ENCODE results near the gene TNFRSF14. TPM values are rescaled to one million over a fixed set of nuclear protein-coding genes. Genes with fewer than 3 reads are reported as not detected.

Gene TNFRSF14
- polyA plus RNA-seq, 1 experiment: 19.3 TPM

- no peak for TF ChIP-seq CTCF (IDR thresholded peaks at IDR 0.05; ENCODE audit: insufficient read depth, low read depth, low read length)
- POLR2A ChIA-PET: no interaction called here
- H3K36me3 ChIP-seq (ENCODE audit: control insufficient read depth, insufficient read depth, low read length): no peaks in the 10 kb centered on the region
- CTCF ChIA-PET: interaction anchor here (0.6 kb wide), 1 partner anchor 152 kb away, joined by 3 read pairs; no protein-coding TSS in a partner anchor
- no peak overlapping the region for H3K4me3 ChIP-seq (ENCODE audit: low read depth, low read length)
- no peak for DNase-seq (ENCODE audit: low read depth)
- no peaks in the 10 kb centered on the region for H3K27me3 ChIP-seq (ENCODE audit: control insufficient read depth, insufficient read depth, low read length)
These were observed 41.5 kb downstream of the TNFRSF14 start for GRCh38 chr1:2597441-2598328.

DNA sequence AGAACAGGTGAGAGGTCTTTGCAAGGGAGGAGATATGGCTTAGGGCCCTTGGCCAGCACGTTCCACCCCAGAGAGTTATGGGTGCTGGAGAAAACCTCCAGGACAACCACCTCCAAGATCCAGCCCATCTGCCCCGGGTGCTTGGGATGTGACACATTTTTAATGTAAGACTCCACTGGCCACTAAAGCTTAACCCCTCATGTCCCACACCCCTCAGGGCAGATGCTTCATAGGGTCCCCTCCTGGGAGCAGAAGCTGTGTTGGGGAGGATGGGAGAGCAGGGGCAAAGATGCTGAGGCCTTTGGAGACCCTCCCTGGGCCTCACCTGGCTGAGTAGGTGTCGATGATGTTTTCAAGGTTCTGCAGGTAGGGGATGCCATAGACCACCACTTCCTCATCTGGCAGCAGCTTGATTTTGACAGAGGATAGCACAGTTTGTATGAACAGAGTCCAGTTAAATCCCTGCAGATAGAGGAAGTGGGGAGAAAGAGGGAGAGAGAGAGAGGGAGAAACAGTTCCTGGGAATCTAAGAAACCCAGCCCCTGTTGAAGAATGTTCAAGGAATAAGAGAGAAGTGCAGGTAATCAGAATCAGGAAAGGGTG is 42.3 kb downstream of the TNFRSF14 start:
- CTCF ChIA-PET: no interaction called here
- Histone ChIP-seq H3K27me3 (ENCODE audit: control insufficient read depth, insufficient read depth, low read length) (no peaks in the 10 kb centered on the region), H3K4me3 (ENCODE audit: low read depth, low read length) (no peak overlapping the region), H3K36me3 (ENCODE audit: control insufficient read depth, insufficient read depth, low read length) (no peaks in the 10 kb centered on the region)
- no peak for TF ChIP-seq CTCF (IDR thresholded peaks at IDR 0.05; ENCODE audit: insufficient read depth, low read depth, low read length)
- DNase-seq (ENCODE audit: low read depth): no peak
- POLR2A ChIA-PET: no interaction called here

DNA sequence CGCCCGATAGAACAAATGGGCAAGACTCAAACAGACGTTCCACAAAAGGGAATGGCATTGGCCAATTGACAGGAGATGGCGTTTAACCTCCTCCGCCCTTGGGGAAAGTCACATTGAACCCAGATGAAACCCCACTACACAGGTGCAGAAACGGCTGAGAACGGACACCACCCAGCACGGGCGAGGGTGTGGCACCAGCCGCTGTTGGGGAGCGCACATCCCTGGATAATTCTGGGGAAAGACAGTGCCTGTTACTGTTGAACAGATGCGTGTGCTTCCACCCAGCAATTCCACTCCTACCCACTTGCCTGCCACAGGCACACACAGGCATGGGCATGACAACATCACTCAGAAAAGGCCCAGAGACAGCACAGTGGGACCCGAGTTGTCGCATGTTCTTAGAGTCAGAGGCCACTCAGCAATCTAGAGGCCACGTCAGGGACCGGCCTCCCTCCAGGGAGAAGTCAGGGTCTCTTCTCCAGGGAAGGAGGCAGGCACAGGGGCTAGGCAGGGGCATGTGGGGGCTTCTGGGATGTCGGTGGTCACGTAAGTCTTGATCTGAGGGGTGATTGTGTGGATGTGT is 45.6 kb downstream of the TNFRSF14 start:
- no peak overlapping the region for H3K4me3 ChIP-seq (ENCODE audit: low read depth, low read length)
- TF ChIP-seq CTCF (IDR thresholded peaks at IDR 0.05; ENCODE audit: insufficient read depth, low read depth, low read length): no peak
- H3K36me3 ChIP-seq (ENCODE audit: control insufficient read depth, insufficient read depth, low read length): no peaks in the 10 kb centered on the region
- H3K27me3 ChIP-seq (ENCODE audit: control insufficient read depth, insufficient read depth, low read length): no peaks in the 10 kb centered on the region
- POLR2A ChIA-PET: no interaction called here
- CTCF ChIA-PET: no interaction called here
- no peak for DNase-seq (ENCODE audit: low read depth)

DNA sequence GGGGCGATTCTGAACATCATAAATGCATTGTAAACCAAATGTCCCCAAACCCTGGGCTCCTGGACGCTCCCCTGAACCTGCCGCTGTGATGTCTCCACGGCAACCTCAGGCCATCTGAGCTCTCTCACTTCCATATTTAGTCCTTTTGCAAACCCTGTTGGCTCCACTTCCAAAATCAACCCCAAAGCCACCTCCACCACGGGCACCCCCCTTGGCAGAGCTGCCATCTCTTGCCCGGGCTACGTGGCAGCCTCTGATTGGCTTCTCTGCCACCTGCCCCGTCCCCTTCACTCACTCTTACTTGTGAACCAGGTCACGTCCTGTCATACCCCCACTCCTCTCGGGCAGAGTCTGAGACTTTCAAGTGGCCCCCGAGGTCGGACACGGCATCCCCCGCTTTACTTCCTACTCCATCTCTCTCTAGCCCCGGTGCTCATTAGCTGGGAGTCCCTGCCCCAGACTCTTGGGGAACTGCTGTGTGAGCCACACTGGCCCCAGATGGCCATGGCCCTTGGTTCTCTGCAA is 46.2 kb downstream of the TNFRSF14 start:
- no peaks in the 10 kb centered on the region for H3K27me3 ChIP-seq (ENCODE audit: control insufficient read depth, insufficient read depth, low read length)
- no peak for TF ChIP-seq CTCF (IDR thresholded peaks at IDR 0.05; ENCODE audit: insufficient read depth, low read depth, low read length)
- H3K36me3 ChIP-seq (ENCODE audit: control insufficient read depth, insufficient read depth, low read length): no peaks in the 10 kb centered on the region
- DNase-seq (ENCODE audit: low read depth): no peak
- ChIA-PET CTCF (interaction anchor here (0.6 kb wide), 1 partner anchor 14 kb away, joined by 3 read pairs; no protein-coding TSS in a partner anchor), POLR2A (no interaction called here)
- no peak overlapping the region for H3K4me3 ChIP-seq (ENCODE audit: low read depth, low read length)
